GM20000 (cell line): ENCODE results near the gene MTHFSD.

Experiments
- DNase-seq: peaks from one replicate; pipeline ENCODE4 v3.0.0; 2012; ENCODE audit warnings: low spot score
- TF ChIP-seq, protein P1 (sequence below): IDR thresholded peaks from 2 replicates; pipeline ENCODE4 v1.5.1; 2012; ENCODE audit warnings: mild to moderate bottlenecking, control low read depth; ENCODE audit errors: extremely low read depth, missing control alignments

MTHFSD gene

DNA sequence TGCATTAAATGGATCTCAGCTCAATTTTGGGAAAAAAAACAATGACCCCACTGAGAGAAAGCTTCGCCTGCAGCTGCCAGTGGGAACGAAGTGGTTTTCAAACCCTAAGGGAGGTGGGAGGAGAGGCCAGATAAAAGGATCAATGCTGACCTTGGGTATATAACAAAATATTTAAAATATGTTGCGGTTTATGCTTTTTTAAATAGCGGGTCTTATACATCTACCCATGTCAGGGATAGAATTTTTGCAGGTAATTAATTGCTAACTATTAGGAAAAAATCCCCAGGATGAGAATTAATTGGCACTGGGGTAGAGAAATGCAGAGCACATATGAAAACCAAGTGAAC is 55.6 kb downstream of the MTHFSD start:
- TF ChIP-seq, protein P1, sequence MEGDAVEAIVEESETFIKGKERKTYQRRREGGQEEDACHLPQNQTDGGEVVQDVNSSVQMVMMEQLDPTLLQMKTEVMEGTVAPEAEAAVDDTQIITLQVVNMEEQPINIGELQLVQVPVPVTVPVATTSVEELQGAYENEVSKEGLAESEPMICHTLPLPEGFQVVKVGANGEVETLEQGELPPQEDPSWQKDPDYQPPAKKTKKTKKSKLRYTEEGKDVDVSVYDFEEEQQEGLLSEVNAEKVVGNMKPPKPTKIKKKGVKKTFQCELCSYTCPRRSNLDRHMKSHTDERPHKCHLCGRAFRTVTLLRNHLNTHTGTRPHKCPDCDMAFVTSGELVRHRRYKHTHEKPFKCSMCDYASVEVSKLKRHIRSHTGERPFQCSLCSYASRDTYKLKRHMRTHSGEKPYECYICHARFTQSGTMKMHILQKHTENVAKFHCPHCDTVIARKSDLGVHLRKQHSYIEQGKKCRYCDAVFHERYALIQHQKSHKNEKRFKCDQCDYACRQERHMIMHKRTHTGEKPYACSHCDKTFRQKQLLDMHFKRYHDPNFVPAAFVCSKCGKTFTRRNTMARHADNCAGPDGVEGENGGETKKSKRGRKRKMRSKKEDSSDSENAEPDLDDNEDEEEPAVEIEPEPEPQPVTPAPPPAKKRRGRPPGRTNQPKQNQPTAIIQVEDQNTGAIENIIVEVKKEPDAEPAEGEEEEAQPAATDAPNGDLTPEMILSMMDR, result no peak
- DNase-seq, result no peak

DNA sequence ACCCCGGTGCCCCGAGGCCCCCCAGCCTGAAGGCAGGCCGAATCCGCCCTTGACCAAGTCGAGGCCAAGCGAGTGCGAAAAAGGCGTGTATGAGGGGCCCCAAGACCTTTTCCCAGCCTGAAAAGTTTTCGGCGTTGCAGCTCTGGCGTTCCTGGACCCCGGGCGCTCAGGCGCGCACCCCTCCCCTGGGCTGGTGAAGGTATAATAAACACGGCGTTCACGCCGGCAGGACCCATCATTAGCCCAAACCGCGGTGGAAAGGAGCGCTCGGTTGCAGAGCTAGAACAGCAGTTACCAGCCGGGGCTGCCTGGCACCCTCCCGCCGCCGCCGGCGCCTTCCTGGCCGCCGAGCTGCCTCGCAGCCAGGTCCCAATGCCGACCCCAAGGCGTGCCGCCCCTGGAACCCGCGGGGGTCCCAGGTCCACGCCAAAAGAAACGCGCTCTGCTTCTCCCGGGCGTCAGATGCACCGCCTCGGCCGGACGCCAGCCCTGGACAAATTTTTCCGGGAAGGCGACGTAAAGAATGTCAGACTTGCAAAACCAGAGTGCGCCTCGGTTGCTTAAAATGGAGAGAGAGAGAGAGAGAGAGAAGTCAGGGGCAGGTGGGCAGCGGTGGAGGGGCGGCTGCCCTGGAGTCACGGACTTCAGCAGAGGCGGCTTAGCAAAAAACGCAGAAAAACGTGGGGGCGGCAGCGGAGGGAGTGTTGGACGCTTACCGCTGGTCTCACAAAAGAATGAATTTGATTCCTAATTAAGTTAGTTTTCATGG is 56.2 kb downstream of the MTHFSD start:
- DNase-seq, result no peak
- TF ChIP-seq, protein P1, result no peak

DNA sequence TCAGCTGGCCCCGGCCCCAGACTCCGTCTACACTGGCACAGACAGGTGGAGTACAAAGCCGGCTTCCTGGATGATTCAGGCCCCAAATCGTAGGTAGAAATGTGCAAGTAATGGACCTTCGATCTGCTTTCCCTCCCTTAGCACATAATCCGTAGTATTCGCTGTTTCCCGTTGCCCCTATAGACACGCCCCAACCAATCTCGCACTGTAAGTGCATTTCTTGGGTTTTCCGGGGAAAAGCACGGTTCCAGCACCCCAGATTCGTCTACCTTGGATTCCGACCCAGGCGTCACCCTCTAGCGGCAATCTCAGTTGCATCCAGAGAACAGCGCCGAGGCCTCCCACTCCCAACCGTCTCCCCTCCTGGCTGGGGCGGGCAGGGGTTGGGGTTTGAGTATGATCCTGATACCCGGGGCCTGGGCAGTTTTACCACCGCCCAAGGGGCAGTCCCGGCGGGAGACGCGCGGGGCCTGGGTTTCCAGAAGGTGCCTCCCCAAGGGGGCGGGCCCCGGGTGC is 56.8 kb downstream of the MTHFSD start:
- no peak for DNase-seq
- TF ChIP-seq, protein P1, result no peak

DNA sequence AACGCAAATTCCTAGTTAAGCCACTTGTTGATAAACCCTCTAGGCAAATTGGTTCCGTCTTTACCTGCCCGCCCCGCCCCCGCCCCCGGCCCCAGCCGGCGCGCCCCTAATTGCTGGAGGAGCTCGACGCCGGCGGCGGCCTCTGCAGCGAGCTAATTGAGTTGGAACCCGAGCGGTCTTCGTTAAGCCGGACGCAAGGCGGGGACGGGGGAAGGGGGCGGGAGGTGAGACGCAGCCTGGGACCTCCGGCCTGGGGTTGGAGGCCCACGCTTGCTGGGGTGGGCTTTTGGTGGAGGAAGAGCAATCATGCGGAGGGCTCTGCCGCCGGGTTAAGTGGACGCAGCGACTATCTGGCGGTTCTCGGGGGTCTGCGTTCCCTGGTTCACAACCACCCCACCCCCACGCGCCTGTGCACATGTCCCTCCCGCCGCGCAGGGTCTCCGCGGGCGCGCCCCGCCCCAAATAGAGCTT is 57.4 kb downstream of the MTHFSD start:
- TF ChIP-seq, protein P1, result no peak
- no peak for DNase-seq

DNA sequence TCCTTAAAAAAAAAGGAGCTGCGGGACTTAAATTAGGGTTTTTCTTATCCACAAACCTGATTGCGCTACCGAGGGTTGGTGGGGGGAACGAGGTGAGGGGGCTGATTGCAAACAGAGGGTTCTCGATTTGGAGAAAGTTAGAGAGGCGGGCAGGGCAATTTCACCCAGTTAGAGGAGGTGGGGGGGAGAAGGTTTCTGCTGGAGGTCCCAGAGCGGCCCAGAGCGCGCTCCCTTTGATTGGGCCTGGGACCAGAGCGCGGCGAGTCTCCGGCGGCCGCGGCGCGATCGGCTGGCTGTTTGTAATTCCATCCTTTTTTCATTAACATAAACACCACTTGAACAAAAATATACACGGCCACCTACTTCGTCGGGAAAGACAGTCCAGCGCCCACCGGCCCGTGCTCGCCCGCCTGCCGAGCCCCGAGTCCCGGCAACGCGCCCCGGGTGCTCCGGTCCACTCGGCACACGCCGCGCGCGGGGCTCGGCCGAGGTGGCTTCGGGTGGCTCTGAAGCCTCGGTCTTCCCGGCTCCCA is 58.0 kb downstream of the MTHFSD start:
- DNase-seq, result no peak
- TF ChIP-seq, protein P1, result no peak

DNA sequence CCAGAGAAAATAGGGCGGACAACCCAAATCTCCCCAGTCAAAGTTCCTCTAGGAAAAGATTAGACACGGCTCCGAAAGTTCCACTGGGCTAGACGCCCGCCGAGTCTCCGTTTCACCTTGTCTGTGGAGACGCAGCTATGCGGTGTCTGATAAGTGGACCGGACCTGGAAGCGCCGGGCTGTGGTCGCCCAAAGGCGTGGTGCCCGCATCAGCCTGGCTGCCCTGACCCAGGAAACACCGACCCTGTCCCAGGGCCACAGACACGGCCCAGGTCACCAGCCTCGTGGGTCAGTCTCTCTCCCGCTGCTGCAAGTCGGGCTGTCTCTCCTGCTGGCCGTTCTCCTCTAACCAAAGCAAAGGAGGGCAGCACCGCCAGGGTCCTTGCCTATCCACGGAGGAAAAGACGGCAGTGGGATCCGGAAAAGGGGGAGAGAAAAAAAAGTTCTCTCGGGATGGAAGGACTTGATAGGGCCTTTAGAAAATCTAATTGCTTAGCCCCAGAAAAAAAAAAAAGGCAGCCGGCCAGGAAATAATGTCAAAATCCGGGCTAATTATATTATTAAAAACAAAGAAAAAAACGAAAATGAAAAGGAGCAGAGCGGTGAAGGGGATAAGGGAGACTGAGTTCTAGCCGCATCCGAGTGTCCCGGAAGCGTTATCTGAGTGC is 58.6 kb downstream of the MTHFSD start:
- TF ChIP-seq, protein P1, result no peak
- no peak for DNase-seq

DNA sequence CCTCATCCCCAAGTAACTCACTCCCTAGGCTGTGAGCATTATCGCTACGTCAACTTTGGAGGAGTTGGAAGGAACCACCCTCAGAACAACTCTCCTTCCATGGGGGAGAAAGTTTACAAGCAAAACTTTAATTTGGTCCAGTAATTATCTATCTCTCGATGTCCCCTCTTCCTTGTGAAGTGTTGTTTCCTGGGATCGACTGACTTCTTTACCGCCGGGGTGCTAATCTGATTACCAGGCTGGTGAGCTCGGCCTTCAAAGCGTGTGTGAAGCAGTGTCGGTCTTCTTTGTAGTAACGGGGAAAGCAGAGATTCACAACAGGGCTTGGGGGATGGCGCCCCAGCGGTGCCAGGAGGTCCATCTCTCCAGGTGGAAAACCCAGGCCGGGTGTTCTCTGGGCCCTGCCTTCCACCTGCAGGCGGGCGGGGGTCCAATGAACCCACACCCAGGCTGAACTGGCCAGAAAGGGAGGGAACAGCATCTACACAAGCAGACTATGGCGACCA is 59.2 kb downstream of the MTHFSD start:
- TF ChIP-seq, protein P1, result no peak
- DNase-seq, result no peak
